Uterus (tissue), 4 donors: ENCODE data around the gene ULBP3. TPM values are rescaled to one million over a fixed set of nuclear protein-coding genes. Genes with fewer than 3 reads are reported as not detected.

Experiments
- DNase-seq, 2 donors: peaks; one replicate each; pipeline ENCODE4 v3.0.0-alpha.2; 2019 to 2020
- H3K27ac ChIP-seq, 2 donors: fragments of 200-600 bp; sonication (generic); 1 replicate in 1 of 2; 2 replicates in 1 of 2; pipeline ENCODE4 v1.5.1; 2016 to 2018
- H3K27me3 ChIP-seq, 2 donors: fragments of 200-600 bp; sonication (generic); one replicate each; pipeline ENCODE4 v1.5.1; 2018 to 2019; ENCODE audit warnings: control low read depth in 1 of 2
- H3K36me3 ChIP-seq, 2 donors: fragments of 200-600 bp; sonication (generic); one replicate each; pipeline ENCODE4 v1.5.1; 2019; ENCODE audit warnings: control low read depth in 1 of 2
- H3K4me1 ChIP-seq, 2 donors: fragments of 200-600 bp; sonication (generic); one replicate each; pipeline ENCODE4 v1.5.1; 2018 to 2019; ENCODE audit warnings: control low read depth in 1 of 2
- H3K4me3 ChIP-seq, 2 donors: fragments of 200-600 bp; sonication (generic); 1 replicate in 1 of 2; 2 replicates in 1 of 2; pipeline ENCODE4 v1.5.1; 2018 to 2019; ENCODE audit warnings: mild to moderate bottlenecking in 1 of 2
- H3K9me3 ChIP-seq, 2 donors: fragments of 200-600 bp; sonication (generic); one replicate each; pipeline ENCODE4 v1.5.1; 2019; ENCODE audit warnings: control low read depth in 1 of 2
- POLR2A ChIP-seq, 2 donors: fragments of 450-650 bp; IDR thresholded peaks; one replicate each; pipeline ENCODE4 v1.6.1; 2016; ENCODE audit warnings: antibody characterized with exemption in 2 of 2, mild to moderate bottlenecking in 1 of 2, moderate library complexity in 1 of 2
- intact Hi-C: fragments of 100-400 bp; cut with DNase I; formaldehyde crosslinking; loops from one replicate; pipeline ENCODE4 v1.15.1; 2023; ENCODE audit warnings: low total_unique reads
- total RNA-seq, 4 donors: library from RNA; depleted of rRNA in 3 of 4; stranded (reverse); fragments of >200 nt in 3 of 4; gene quantifications; one replicate each; pipeline versions ENCODE4 v1.1.0 to v1.2.4, GENCODE V29; 2014 to 2023
- TF ChIP-seq, protein P1 (sequence below), 4 experiments: fragments of 200-600 bp in 2 of 4; fragments of 450-650 bp in 2 of 4; sonication (generic) in 2 of 4; IDR thresholded peaks; one replicate each; pipeline ENCODE4 v1.5.1; 2016 to 2019; ENCODE audit warnings: antibody characterized with exemption in 4 of 4, mild to moderate bottlenecking in 2 of 4, moderate library complexity in 1 of 4
- donor health status: DM: yes; HTN: yes; CAD: no.

Gene ULBP3
- total RNA-seq, 4 donors from 2014 or later = 0.61 to 2.9 TPM; not detected in 2

DNA sequence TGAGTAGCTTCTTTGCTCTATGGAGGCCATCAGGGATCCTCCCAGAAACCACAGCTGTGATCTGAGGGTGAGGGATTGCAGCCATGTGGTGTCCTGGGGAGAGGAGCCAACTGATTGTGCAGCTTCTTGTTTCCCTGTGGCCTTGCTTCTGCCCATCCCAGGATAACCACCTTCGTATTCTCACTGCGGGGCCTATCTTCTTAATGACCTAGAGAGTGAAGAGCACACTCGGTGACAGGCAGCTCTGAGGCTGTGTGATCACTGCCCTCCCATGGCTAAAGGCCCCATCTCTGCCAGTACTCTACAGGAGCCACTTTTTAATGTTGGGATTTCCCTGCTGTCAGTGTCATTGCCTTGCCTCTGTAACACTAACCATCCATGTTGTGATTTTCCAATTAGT, 38.3 kb downstream of the ULBP3 start:
- intact Hi-C loops = no loop called here
- no peaks in the 10 kb centered on the region for H3K4me1 ChIP-seq

GRCh38 chr6:150029749-150030148, 39.2 kb downstream of the ULBP3 start:
- TF ChIP-seq POLR2A (IDR thresholded peaks at IDR 0.05) = no peak
- TF ChIP-seq, protein P1, sequence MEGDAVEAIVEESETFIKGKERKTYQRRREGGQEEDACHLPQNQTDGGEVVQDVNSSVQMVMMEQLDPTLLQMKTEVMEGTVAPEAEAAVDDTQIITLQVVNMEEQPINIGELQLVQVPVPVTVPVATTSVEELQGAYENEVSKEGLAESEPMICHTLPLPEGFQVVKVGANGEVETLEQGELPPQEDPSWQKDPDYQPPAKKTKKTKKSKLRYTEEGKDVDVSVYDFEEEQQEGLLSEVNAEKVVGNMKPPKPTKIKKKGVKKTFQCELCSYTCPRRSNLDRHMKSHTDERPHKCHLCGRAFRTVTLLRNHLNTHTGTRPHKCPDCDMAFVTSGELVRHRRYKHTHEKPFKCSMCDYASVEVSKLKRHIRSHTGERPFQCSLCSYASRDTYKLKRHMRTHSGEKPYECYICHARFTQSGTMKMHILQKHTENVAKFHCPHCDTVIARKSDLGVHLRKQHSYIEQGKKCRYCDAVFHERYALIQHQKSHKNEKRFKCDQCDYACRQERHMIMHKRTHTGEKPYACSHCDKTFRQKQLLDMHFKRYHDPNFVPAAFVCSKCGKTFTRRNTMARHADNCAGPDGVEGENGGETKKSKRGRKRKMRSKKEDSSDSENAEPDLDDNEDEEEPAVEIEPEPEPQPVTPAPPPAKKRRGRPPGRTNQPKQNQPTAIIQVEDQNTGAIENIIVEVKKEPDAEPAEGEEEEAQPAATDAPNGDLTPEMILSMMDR (IDR thresholded peaks at IDR 0.05) = no peak
- H3K36me3 ChIP-seq = no peaks in the 10 kb centered on the region
- H3K27me3 ChIP-seq = peaks cover 0 to 5% of the 10 kb centered on the region in 2 donors
- H3K4me3 ChIP-seq = no peak overlapping the region
- H3K9me3 ChIP-seq = no peaks in the 10 kb centered on the region
- no peak for DNase-seq
- peaks cover 0 to 6% of the 10 kb centered on the region in 2 donors for H3K4me1 ChIP-seq
- H3K27ac ChIP-seq = no peak overlapping the region
- intact Hi-C loops = no loop called here

More for the DNA sequence above, 38.3 kb downstream of the ULBP3 start:
- Histone ChIP-seq H3K27me3 (no peaks in the 10 kb centered on the region), H3K36me3 (no peaks in the 10 kb centered on the region), H3K9me3 (no peaks in the 10 kb centered on the region), H3K4me3 (no peak overlapping the region), H3K27ac (no peak overlapping the region)
- no peak for TF ChIP-seq POLR2A (IDR thresholded peaks at IDR 0.05)
- TF ChIP-seq, protein P1 (IDR thresholded peaks at IDR 0.05) = no peak
- DNase-seq = no peak

GRCh38 chr6:150029276-150029675, 39.6 kb downstream of the ULBP3 start:
- no peak overlapping the region for H3K4me3 ChIP-seq
- H3K36me3 ChIP-seq = no peaks in the 10 kb centered on the region
- H3K27ac ChIP-seq = no peak overlapping the region
- no peak for TF ChIP-seq POLR2A (IDR thresholded peaks at IDR 0.05)
- TF ChIP-seq, protein P1 (IDR thresholded peaks at IDR 0.05) = no peak
- no peak for DNase-seq
- H3K27me3 ChIP-seq = peaks cover 0 to 7% of the 10 kb centered on the region in 2 donors
- intact Hi-C loops = no loop called here
- peaks cover 0 to 6% of the 10 kb centered on the region in 2 donors for H3K4me1 ChIP-seq
- no peaks in the 10 kb centered on the region for H3K9me3 ChIP-seq

- no peak for DNase-seq
- Histone ChIP-seq H3K4me1 (peaks cover 0 to 6% of the 10 kb centered on the region in 2 donors), H3K27ac (no peak overlapping the region), H3K36me3 (no peaks in the 10 kb centered on the region), H3K9me3 (no peaks in the 10 kb centered on the region), H3K27me3 (peaks cover 0 to 7% of the 10 kb centered on the region in 2 donors), H3K4me3 (no peak overlapping the region)
- intact Hi-C loops = no loop called here
- TF ChIP-seq POLR2A (IDR thresholded peaks at IDR 0.05) = no peak
- TF ChIP-seq, protein P1 (IDR thresholded peaks at IDR 0.05) = no peak
Observed at GRCh38 chr6:150028799-150029198, 40.1 kb downstream of the ULBP3 start.

GRCh38 chr6:150027806-150028565, 40.9 kb downstream of the ULBP3 start:
- H3K36me3 ChIP-seq = no peaks in the 10 kb centered on the region
- H3K4me3 ChIP-seq = no peak overlapping the region
- intact Hi-C loops = no loop called here
- peaks cover 0 to 6% of the 10 kb centered on the region in 2 donors for H3K4me1 ChIP-seq
- TF ChIP-seq, protein P1 (IDR thresholded peaks at IDR 0.05) = no peak
- no peak for TF ChIP-seq POLR2A (IDR thresholded peaks at IDR 0.05)
- no peaks in the 10 kb centered on the region for H3K9me3 ChIP-seq
- H3K27me3 ChIP-seq = peaks cover 0 to 7% of the 10 kb centered on the region in 2 donors
- no peak for DNase-seq
- no peak overlapping the region for H3K27ac ChIP-seq
